Ramos (cell line): ENCODE results near the gene FBXL22.

Experiments
- in situ Hi-C: fragments of 300-500 bp; cut with MboI; formaldehyde crosslinking; loops from one replicate; pipeline ENCODE4 v1.14.3; 2022; ENCODE audit warnings: low sequenced_read_pairs; ENCODE audit not compliant: unreplicated experiment

Gene FBXL22

DNA sequence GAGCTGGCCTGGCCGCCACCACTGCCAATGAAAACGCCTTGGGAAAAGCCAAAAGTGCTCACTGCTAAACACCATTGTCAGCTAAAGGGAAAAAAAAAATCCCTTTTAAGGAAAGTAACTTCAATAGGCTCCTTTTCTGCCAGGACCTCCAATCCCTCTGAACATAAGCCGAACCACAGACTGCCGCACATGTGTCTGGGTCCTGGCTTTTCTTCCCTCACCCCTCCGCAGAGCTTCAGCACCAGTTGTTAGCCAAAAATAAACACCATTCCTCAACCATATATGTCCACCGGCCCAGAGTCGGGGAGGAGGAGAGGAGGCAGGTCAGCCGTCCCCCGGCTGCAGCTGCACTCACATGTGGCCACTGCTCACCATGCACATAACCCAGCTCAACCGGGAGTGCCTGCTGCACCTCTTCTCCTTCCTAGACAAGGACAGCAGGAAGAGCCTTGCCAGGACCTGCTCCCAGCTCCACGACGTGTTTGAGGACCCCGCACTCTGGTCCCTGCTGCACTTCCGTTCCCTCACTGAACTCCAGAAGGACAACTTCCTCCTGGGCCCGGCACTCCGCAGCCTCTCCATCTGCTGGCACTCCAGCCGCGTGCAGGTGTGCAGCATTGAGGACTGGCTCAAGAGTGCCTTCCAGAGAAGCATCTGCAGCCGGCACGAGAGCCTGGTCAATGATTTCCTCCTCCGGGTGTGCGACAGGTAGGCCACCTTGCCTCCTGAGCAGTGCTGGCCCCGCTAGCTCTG is at the start of gene FBXL22:
Gene FBXL22, plus strand, starts transcription at position 350 of the 753 bp plus-strand sequence. Its CDS starts 6 bp downstream, at position 356.
- in situ Hi-C loops, result no loop called here

DNA sequence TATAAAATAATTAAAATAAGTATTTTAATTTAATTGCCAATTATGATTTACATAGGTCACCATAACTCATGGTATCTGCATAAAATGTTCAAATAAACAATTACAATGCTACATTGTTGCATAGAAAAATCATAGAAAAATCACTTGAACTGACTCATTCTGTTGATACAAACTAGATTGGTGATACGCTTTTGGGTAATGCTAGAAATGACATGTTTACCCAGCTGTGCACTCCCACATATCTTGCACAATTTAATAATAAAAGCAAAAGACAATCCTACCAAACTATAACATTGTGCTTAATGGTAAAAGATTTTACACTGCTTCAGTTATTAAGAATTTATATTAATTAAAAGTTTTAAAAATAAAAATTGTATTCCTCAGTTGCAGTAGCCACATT is 45.8 kb upstream of the FBXL22 start:
- in situ Hi-C loops, result no loop called here

- in situ Hi-C loops, result no loop called here
Measured at GRCh38 chr15:63553388-63553791, 43.8 kb upstream of the FBXL22 start.

DNA sequence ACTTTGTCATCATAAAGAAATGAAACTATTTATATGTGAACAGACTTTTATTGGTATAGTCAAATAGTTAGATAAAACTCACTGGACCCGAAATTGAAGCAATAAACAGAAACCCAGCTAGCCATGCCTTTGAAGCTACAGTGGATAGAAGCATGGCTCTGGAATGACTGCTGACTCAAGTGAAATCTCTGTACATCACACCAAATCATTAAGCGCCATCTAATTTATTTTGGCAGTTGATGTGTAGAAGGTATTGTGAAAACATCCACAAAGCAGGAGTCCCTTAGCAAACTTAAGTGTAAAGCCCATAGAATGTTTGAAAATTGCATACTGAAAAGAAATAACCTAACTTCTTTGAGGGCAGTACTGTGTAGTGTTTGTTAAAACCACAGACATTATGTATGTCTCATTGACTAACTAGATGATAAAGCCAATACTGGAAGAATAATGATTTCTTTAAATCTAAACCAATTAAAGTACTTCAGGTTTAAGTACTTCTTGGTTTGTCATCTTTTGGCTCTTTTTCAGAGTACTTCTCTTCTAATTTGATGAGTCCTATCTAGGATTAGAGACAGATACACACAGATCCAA is 42.8 kb upstream of the FBXL22 start:
- in situ Hi-C loops, result no loop called here

DNA sequence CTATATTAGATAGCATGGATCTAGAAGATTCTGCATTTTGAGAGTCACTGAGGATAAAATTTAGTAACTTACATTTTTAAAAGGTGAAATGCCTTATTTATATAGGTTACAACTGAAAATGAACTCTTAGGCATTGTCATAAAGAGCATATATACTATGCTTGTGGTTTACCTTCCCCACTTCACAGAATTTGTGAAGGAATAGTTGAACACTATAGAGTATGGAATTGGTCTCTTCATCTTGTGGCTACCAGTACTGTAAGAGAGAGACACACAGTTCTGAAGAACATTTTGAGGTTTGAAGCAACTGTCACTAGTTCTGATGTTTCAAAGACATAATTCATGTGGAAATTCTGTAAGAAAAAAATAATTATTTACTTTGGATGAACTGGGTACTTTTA is 41.7 kb upstream of the FBXL22 start:
- in situ Hi-C loops, result no loop called here

GRCh38 chr15:63556246-63556645 is 40.9 kb upstream of the FBXL22 start:
- in situ Hi-C loops, result no loop called here

GRCh38 chr15:63556736-63557135 is 40.5 kb upstream of the FBXL22 start:
- in situ Hi-C loops, result no loop called here

- in situ Hi-C loops, result no loop called here
Measured at GRCh38 chr15:63559753-63560152, 37.4 kb upstream of the FBXL22 start.

DNA sequence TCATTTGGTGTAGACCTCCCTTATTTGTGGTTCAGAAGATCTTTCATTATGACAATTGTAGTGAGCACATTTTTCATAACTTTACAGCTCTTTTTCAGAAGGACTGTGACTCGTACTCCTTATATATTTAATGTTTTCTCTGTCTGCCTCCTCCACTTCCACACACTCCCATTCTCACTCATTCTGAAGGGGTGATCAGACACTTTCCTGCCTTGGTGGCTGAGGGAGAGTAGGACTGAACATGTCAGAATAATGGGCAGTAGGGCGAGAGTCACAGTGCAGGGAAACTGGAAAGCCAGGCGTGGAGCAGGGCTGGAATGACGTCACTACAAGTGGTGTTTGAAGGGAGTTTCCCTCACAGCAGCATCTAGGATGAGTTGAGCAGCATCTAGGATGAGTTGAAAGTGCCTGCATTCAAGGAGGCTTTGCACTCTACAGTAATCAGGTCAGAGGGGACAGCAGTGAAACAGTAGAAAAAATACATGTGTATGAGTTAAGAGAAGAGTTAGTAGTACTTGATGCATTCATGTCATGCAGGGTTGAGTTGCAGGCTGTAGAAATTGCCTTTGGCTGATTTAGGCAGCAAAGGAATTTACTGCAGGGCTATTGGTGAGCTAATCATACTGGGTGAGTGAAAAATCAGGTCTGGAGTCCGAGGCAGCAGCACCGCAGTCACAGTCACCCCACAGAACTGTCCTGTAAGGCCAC is 36.3 kb upstream of the FBXL22 start:
- in situ Hi-C loops, result no loop called here

GRCh38 chr15:63564093-63564492 is 33.1 kb upstream of the FBXL22 start:
- in situ Hi-C loops, result no loop called here

GRCh38 chr15:63565536-63566186 is 31.5 kb upstream of the FBXL22 start:
- in situ Hi-C loops, result no loop called here

- in situ Hi-C loops, result no loop called here
Measured at GRCh38 chr15:63572749-63573464, 24.3 kb upstream of the FBXL22 start.

DNA sequence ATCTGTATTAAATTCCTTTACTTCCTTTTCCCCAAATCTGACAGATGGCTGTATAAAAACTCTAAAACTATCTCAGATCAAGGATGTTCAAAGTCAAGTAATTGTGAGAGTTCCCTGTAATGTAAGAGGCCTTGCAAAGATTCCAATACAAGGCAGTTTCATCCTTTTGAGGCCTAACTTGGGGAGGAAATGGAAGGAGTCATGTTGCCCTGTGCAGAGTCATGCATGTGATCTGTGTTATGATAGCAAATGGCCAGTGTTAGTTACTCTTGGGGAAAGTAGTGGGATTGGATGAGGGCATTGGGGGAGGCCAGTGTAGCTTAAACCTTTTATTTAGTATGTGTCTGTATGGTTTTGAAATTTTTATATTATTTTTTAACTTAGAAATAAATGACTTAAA is 23.7 kb upstream of the FBXL22 start:
- in situ Hi-C loops, result no loop called here

- in situ Hi-C loops, result no loop called here
Measured at GRCh38 chr15:63575312-63575711, 21.9 kb upstream of the FBXL22 start.

DNA sequence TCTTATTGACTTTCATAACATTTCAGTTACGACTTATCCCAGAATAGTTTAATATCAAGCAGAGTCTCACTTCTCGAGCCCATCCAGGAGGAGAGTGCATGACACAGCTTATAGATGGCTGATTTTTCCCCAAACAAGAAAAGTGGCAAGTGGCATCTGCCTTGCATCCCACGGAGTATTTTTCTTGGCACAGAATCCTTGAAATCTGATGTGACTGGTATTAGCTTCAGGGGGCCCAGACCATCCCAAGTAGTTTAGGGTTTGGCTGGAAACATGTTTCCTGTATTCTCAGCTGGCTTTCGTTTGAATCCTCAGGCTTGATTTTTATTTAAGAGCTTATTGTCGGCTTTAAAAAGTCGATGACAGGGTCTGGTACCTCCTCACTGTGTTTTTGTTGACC is 20.7 kb upstream of the FBXL22 start:
- in situ Hi-C loops, result no loop called here

GRCh38 chr15:63582179-63582578 is 15.0 kb upstream of the FBXL22 start:
- in situ Hi-C loops, result no loop called here

GRCh38 chr15:63582718-63583426 is 14.3 kb upstream of the FBXL22 start:
- in situ Hi-C loops, result no loop called here

- in situ Hi-C loops, result no loop called here
Measured at GRCh38 chr15:63586790-63587189, 10.4 kb upstream of the FBXL22 start.

- in situ Hi-C loops, result no loop called here
Measured at GRCh38 chr15:63587527-63587926, 9.7 kb upstream of the FBXL22 start.

DNA sequence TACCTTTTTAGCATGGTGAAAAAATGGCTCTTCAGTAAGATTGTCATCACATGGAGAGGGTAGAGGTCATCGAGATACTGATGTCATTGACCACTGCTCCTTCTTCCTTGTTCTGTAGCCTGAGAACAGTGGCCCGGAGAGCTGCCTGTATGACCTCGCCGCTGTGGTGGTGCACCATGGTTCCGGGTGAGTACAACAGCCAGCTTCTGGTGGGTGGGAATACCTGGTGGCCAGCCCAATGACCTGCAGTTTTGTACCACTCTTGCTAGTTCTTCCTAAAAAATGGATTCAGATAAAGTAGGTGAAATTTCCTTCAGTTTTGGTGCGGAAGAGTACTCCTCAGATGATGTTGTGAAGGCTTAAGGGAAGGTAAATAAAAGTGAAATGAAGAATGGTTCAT is 8.4 kb upstream of the FBXL22 start:
- in situ Hi-C loops, result no loop called here
